T-helper 2 cell treated with Interferon-gamma antibody and Interleukin-4, amounts not matched to agents 5 μg/mL and 100 μg/mL, for 36 hours (primary cell): ENCODE results near the gene CDHR1.

ENCODE experiments used
- DNase-seq: peaks from one replicate; pipeline ENCODE4 v3.0.0; 2021; ENCODE audit warnings: low spot score
- H3K27ac Mint-ChIP-seq: one replicate; pipeline ENCODE4 v1.8.0; 2021; ENCODE audit warnings: mild to moderate bottlenecking, mixed read lengths
- H3K27me3 Mint-ChIP-seq: one replicate; pipeline ENCODE4 v1.8.0; 2021; ENCODE audit warnings: low read depth, mixed read lengths
- H3K36me3 Mint-ChIP-seq: one replicate; pipeline ENCODE4 v1.8.0; 2021; ENCODE audit warnings: low read depth, mixed read lengths
- H3K4me1 Mint-ChIP-seq: one replicate; pipeline ENCODE4 v1.8.0; 2021; ENCODE audit warnings: low read depth, mixed read lengths
- H3K4me3 Mint-ChIP-seq: one replicate; pipeline ENCODE4 v1.8.0; 2022; ENCODE audit warnings: mild to moderate bottlenecking, moderate library complexity, mixed read lengths
- H3K9me3 Mint-ChIP-seq: one replicate; pipeline ENCODE4 v1.8.0; 2021; ENCODE audit warnings: mixed read lengths

Gene CDHR1

GRCh38 chr10:84200537-84201243, 6.4 kb downstream of the CDHR1 start:
- peaks cover 23% of the 10 kb centered on the region for H3K27me3 Mint-ChIP-seq
- DNase-seq, result no peak
- no peak overlapping the region for H3K27ac Mint-ChIP-seq
- H3K36me3 Mint-ChIP-seq, result no peaks in the 10 kb centered on the region
- no peaks in the 10 kb centered on the region for H3K9me3 Mint-ChIP-seq
- no peaks in the 10 kb centered on the region for H3K4me1 Mint-ChIP-seq
- H3K4me3 Mint-ChIP-seq, result no peak overlapping the region

DNA sequence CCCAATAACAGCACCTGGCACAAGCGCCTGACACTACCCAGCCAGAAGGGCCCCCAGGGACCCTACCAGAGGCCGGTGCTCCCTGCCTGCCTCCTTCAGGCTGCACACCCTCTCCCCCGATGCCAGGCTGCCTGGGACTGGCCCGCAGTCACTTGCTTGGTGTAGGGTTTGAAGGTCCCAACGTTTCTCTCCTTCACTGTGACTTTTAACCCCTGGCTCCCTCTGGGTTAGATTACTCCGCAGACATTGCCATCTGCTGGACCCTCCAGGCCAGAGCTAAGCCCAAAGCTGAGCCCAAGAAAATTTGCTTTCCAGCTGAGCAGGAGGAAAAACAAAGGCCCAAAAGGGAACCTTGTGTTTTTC, 6.9 kb downstream of the CDHR1 start:
- H3K4me1 Mint-ChIP-seq, result no peaks in the 10 kb centered on the region
- no peaks in the 10 kb centered on the region for H3K9me3 Mint-ChIP-seq
- H3K4me3 Mint-ChIP-seq, result no peak overlapping the region
- DNase-seq, result no peak
- H3K36me3 Mint-ChIP-seq, result no peaks in the 10 kb centered on the region
- no peak overlapping the region for H3K27ac Mint-ChIP-seq
- peaks cover 18% of the 10 kb centered on the region for H3K27me3 Mint-ChIP-seq

- Mint-ChIP-seq H3K27me3 (peaks cover 14% of the 10 kb centered on the region), H3K4me3 (no peak overlapping the region), H3K4me1 (no peaks in the 10 kb centered on the region), H3K27ac (no peak overlapping the region), H3K36me3 (no peaks in the 10 kb centered on the region), H3K9me3 (no peaks in the 10 kb centered on the region)
- no peak for DNase-seq
Measured at GRCh38 chr10:84201682-84202081, 7.3 kb downstream of the CDHR1 start.

DNA sequence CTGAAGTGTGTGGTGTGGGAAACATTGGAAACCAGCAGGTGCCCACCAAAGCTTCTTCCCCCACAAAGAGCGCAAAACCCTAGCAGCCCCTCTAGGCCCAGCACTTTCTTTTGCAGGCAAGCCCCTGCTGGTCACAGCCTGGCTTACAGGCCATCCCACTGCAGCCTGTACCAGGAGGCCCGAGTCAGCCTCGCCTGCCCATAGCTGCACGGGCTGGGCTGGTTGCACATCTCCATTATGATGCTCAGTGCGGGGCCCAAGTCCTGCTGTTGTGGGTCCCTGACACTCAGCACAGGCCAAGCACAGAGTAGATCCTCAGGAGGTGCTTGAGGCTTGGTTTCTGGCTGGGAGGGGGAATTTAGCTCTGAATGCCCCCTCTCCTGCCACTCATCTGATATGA, 8.0 kb downstream of the CDHR1 start:
- H3K4me1 Mint-ChIP-seq, result no peaks in the 10 kb centered on the region
- DNase-seq, result no peak
- H3K4me3 Mint-ChIP-seq, result no peak overlapping the region
- no peaks in the 10 kb centered on the region for H3K9me3 Mint-ChIP-seq
- no peak overlapping the region for H3K27ac Mint-ChIP-seq
- peaks cover 14% of the 10 kb centered on the region for H3K27me3 Mint-ChIP-seq
- no peaks in the 10 kb centered on the region for H3K36me3 Mint-ChIP-seq

DNA sequence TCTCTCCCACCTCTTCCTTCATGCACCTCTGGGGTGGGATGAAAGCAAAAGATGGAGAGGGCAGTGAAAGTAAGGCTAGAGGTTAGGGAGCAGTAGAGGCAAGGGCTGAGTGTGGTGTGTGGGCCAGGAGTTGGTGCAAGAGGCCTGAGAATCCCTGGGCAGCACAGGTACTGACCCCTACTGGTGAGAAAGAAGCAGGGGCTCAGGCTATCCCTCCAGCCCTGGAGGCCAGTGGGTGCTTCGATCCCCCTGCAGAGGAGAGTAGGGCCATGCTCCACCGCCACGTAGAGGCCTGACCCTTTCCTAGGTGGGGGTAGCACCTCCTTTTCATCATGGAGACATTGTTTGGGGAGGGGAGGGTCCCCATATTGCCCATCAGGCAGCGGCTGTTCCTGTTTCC, 9.8 kb downstream of the CDHR1 start:
- Mint-ChIP-seq H3K9me3 (no peaks in the 10 kb centered on the region), H3K27me3 (peaks cover 11% of the 10 kb centered on the region), H3K36me3 (no peaks in the 10 kb centered on the region)

GRCh38 chr10:84204610-84205009, 10.3 kb downstream of the CDHR1 start:
- Mint-ChIP-seq H3K27ac (no peak overlapping the region), H3K27me3 (peaks cover 8% of the 10 kb centered on the region), H3K36me3 (no peaks in the 10 kb centered on the region), H3K4me1 (no peaks in the 10 kb centered on the region), H3K9me3 (no peaks in the 10 kb centered on the region), H3K4me3 (no peak overlapping the region)
- no peak for DNase-seq

More for the DNA sequence above, 9.8 kb downstream of the CDHR1 start:
- Mint-ChIP-seq H3K4me3 (no peak overlapping the region), H3K27ac (no peak overlapping the region), H3K4me1 (no peaks in the 10 kb centered on the region)
- DNase-seq, result no peak

GRCh38 chr10:84205049-84205852, 10.9 kb downstream of the CDHR1 start:
- H3K4me3 Mint-ChIP-seq, result no peak overlapping the region
- H3K36me3 Mint-ChIP-seq, result no peaks in the 10 kb centered on the region
- H3K4me1 Mint-ChIP-seq, result no peaks in the 10 kb centered on the region
- H3K27me3 Mint-ChIP-seq, result peaks cover 7% of the 10 kb centered on the region
- no peaks in the 10 kb centered on the region for H3K9me3 Mint-ChIP-seq
- H3K27ac Mint-ChIP-seq, result no peak overlapping the region
- DNase-seq, result peak; percentile 29

DNA sequence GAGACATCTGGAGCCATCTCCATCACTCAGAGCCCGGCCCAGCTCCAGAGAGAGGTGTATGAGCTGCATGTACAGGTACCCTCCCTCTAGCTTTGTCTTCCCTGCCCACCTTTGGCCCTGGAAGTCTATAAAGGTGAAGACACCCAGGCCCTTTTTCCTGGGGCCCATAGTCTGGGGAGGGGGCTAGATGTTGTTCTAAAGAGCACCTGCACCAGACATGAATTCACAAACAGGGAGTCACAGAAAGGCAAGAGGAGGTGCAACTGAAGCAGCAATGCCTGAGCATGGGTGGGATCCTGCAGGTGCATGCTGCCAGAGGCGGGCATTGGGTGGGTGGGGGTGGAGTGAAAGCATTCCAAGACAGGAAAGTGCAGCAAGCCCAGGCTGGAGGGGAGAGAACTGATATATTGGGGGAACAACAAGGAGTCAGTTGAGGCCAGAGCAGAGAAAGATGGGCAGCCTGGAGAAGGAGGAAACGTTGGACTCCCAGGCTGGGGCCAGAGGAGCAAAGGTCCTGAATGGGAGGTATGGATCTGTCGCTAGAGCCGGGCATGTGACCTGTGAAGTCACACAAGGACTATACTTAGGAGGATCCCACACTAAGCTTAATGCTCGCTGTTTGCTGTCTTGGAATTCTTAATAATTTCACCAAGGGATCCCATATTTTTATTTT, 11.7 kb downstream of the CDHR1 start:
- no peaks in the 10 kb centered on the region for H3K4me1 Mint-ChIP-seq

DNA sequence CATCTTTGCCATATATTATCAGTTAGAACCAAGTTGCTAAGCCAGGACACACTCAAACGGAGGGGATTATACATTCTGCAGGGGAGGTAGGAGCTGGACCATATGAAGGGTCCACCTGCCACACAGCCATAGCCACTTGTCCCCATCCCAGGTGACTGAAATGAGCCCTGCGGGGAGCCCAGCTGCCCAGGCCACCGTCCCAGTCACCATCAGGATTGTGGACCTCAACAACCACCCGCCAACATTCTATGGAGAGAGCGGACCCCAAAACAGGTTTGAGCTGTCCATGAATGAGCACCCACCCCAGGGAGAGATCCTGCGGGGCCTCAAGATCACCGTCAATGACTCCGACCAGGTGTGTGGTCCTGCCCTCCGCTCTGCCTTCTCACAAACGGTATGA, 13.7 kb downstream of the CDHR1 start:
- Mint-ChIP-seq H3K27ac (no peak overlapping the region), H3K4me1 (no peaks in the 10 kb centered on the region), H3K9me3 (no peaks in the 10 kb centered on the region), H3K4me3 (no peak overlapping the region), H3K27me3 (peaks cover 6% of the 10 kb centered on the region), H3K36me3 (no peaks in the 10 kb centered on the region)
- DNase-seq, result no peak

More for the DNA sequence above, 11.7 kb downstream of the CDHR1 start:
- H3K36me3 Mint-ChIP-seq, result no peaks in the 10 kb centered on the region
- H3K27me3 Mint-ChIP-seq, result peaks cover 6% of the 10 kb centered on the region
- H3K9me3 Mint-ChIP-seq, result no peaks in the 10 kb centered on the region
- H3K4me3 Mint-ChIP-seq, result no peak overlapping the region
- no peak overlapping the region for H3K27ac Mint-ChIP-seq
- DNase-seq, result no peak

DNA sequence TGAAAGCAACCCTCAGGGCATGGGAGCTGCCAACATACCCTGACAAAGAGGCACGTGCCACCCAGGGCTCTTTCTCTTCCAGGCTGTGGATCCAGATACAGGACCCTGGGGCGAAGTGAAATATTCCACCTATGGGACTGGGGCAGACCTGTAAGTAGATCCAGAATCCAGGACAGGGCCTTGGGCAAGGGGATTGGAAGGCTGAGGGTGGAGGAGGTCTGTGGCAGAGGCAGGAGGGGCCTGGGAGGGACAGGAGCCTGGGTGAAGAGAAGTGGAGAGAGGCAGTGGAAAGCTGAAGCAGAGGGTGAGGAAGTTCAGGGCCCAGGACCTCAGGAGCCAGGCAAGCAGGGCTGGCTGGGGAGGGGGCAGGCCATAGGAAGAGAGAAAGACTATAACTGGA, 17.2 kb downstream of the CDHR1 start:
- Mint-ChIP-seq H3K4me1 (peaks cover 2% of the 10 kb centered on the region), H3K27me3 (peaks cover 6% of the 10 kb centered on the region), H3K27ac (no peak overlapping the region), H3K36me3 (no peaks in the 10 kb centered on the region), H3K9me3 (no peaks in the 10 kb centered on the region), H3K4me3 (no peak overlapping the region)
- no peak for DNase-seq

DNA sequence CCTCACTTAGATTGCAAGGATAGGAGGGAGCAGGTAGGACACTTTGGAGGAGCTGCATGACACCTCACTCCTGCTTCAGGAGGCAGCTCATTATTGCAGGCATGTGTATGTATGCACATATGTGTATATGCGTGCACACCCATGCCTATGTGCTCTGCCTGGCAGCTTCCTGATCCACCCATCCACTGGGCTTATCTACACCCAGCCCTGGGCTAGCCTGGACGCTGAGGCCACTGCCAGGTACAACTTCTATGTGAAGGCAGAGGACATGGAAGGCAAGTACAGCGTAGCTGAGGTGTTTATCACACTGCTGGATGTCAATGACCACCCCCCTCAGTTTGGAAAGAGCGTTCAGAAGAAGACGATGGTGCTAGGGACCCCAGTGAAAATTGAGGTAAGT, 17.7 kb downstream of the CDHR1 start:
- Mint-ChIP-seq H3K36me3 (no peaks in the 10 kb centered on the region), H3K27me3 (peaks cover 4% of the 10 kb centered on the region), H3K4me1 (peaks cover 2% of the 10 kb centered on the region), H3K4me3 (no peak overlapping the region), H3K27ac (no peak overlapping the region), H3K9me3 (no peaks in the 10 kb centered on the region)
- no peak for DNase-seq

DNA sequence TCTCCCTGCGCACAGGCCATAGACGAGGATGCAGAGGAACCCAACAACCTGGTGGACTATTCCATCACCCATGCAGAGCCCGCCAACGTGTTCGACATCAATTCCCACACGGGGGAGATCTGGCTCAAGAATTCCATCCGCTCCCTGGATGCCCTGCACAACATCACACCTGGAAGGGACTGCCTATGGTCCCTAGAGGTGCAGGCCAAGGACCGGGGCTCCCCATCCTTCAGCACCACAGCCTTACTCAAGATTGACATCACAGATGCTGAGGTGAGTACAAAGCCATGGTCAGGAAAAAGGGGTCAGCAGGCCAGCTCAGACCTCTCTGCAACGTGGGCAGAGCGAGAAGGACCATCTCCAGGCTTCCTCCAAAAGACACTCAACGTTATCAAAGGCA, 18.7 kb downstream of the CDHR1 start:
- Mint-ChIP-seq H3K27me3 (no peaks in the 10 kb centered on the region), H3K36me3 (no peaks in the 10 kb centered on the region), H3K4me1 (peaks cover 2% of the 10 kb centered on the region), H3K27ac (no peak overlapping the region), H3K9me3 (no peaks in the 10 kb centered on the region), H3K4me3 (no peak overlapping the region)
- DNase-seq, result no peak

DNA sequence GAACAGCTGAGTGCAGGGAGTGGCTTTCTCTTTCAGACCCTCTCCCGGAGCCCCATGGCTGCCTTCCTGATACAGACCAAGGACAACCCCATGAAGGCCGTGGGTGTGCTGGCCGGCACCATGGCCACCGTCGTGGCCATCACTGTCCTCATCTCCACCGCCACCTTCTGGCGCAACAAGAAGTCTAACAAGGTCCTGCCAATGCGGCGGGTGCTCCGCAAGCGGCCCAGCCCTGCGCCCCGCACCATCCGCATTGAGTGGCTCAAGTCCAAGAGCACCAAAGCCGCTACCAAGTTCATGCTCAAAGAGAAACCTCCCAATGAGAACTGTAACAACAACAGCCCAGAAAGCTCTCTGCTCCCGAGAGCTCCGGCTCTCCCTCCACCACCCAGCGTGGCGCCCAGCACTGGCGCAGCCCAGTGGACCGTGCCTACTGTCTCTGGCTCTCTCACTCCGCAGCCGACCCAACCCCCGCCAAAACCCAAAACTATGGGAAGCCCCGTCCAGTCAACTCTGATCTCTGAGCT, 19.8 kb downstream of the CDHR1 start:
- H3K9me3 Mint-ChIP-seq, result peaks cover under 1% of the 10 kb centered on the region
- H3K4me1 Mint-ChIP-seq, result peaks cover 2% of the 10 kb centered on the region
- DNase-seq, result no peak
- H3K27me3 Mint-ChIP-seq, result no peaks in the 10 kb centered on the region
- H3K27ac Mint-ChIP-seq, result no peak overlapping the region
- peak overlapping the region; percentile 33 for H3K4me3 Mint-ChIP-seq
- H3K36me3 Mint-ChIP-seq, result no peaks in the 10 kb centered on the region

GRCh38 chr10:84214612-84215235, 20.4 kb downstream of the CDHR1 start:
- Mint-ChIP-seq H3K4me3 (peak overlapping the region; percentile 33), H3K27ac (no peak overlapping the region), H3K27me3 (no peaks in the 10 kb centered on the region), H3K36me3 (no peaks in the 10 kb centered on the region), H3K4me1 (peaks cover 2% of the 10 kb centered on the region), H3K9me3 (peaks cover 6% of the 10 kb centered on the region)
- peak; percentile 16 for DNase-seq
